Endodermal cell (in vitro differentiated cells): ENCODE measurements around the gene TPCN2. TPM values are rescaled to one million over a fixed set of nuclear protein-coding genes. Genes with fewer than 3 reads are reported as not detected.
A peak's percentile ranks its signal among the peaks of the same experiment; 100 is the strongest.

Source experiments
- DNase-seq: peaks from one replicate; pipeline ENCODE4 v3.0.0-alpha.2; 2017
- H3K27ac ChIP-seq: 2 replicates; pipeline ENCODE4 v1.5.1; 2013; ENCODE audit warnings: mild to moderate bottlenecking, low read depth, low read length, moderate library complexity
- H3K27me3 ChIP-seq: 2 replicates; pipeline ENCODE4 v1.6.1; 2013; ENCODE audit warnings: mild to moderate bottlenecking, low read length, moderate library complexity; ENCODE audit not compliant: insufficient read depth, control insufficient read depth, poor library complexity, severe bottlenecking
- H3K36me3 ChIP-seq: 2 replicates; pipeline ENCODE4 v1.7.0; 2013; ENCODE audit warnings: mild to moderate bottlenecking, low read length, moderate library complexity; ENCODE audit not compliant: control insufficient read depth, insufficient read depth
- H3K4me1 ChIP-seq: one replicate; pipeline ENCODE4 v1.7.0; 2013; ENCODE audit warnings: low read length; ENCODE audit not compliant: control insufficient read depth, insufficient read depth
- H3K4me3 ChIP-seq: 2 replicates; pipeline ENCODE4 v1.5.1; 2013; ENCODE audit warnings: mild to moderate bottlenecking, low read length, moderate library complexity
- H3K9ac ChIP-seq: 2 replicates; pipeline ENCODE4 v1.6.1; 2013; ENCODE audit warnings: mild to moderate bottlenecking, low read length, moderate library complexity; ENCODE audit not compliant: poor library complexity, severe bottlenecking; ENCODE audit errors: extremely low read depth
- H3K9me3 ChIP-seq: 2 replicates; pipeline ENCODE4 v1.6.1; 2013; ENCODE audit warnings: mild to moderate bottlenecking, low read length, moderate library complexity; ENCODE audit not compliant: control insufficient read depth
- H3K27ac Mint-ChIP-seq: 2 replicates; pipeline ENCODE4 v1.8.0; 2020; ENCODE audit warnings: mixed read lengths
- H3K27me3 Mint-ChIP-seq: 2 replicates; pipeline ENCODE4 v1.8.0; 2021; ENCODE audit warnings: mild to moderate bottlenecking, mixed read lengths; ENCODE audit not compliant: insufficient read depth
- H3K36me3 Mint-ChIP-seq: 2 replicates; pipeline ENCODE4 v1.8.0; 2020; ENCODE audit warnings: low read depth, mixed read lengths
- H3K4me1 Mint-ChIP-seq: 2 replicates; pipeline ENCODE4 v1.8.0; 2020; ENCODE audit warnings: mixed read lengths
- H3K4me3 Mint-ChIP-seq: 2 replicates; pipeline ENCODE4 v1.8.0; 2020; ENCODE audit warnings: mild to moderate bottlenecking, moderate library complexity, mixed read lengths
- H3K9me3 Mint-ChIP-seq: 2 replicates; pipeline ENCODE4 v1.8.0; 2020; ENCODE audit warnings: mild to moderate bottlenecking, mixed read lengths
- CTCF ChIP-seq: fragments of 200-600 bp; sonication (generic); conservative IDR thresholded peaks from 2 replicates; pipeline ENCODE4 v1.5.0; 2021; ENCODE audit warnings: antibody characterized with exemption, mild to moderate bottlenecking
- WGBS, 2 experiments: methylation state at CpG; one replicate each; pipeline versions ENCODE4 v1.1.5 to v1.1.7; 2013; ENCODE audit warnings: missing lambda C conversion rate in 2 of 2, mixed read lengths in 1 of 2; ENCODE audit not compliant: insufficient coverage in 1 of 2, insufficient read length in 1 of 2; 5-methylcytosine and 5-hydroxymethylcytosine counted together
- total RNA-seq, 2 donors: library from RNA; stranded (reverse); fragmentation: NEBNext Ultra II Directional in 1 of 2; extraction: Animal tissue kit (Norgen Biotek cat#: 25700) in 1 of 2; gene quantifications; 2 replicates in 1 of 2; 3 replicates in 1 of 2; pipeline ENCODE4 v1.2.1, GENCODE V29; 2021

Gene TPCN2
- total RNA-seq, 2 donors from 2014 or later: 20.7 to 27.9 TPM

GRCh38 chr11:69084371-69084770 lies 35.6 kb downstream of the TPCN2 start:
- no peak overlapping the region for H3K4me3 Mint-ChIP-seq
- 78 to 89% methylated on average over 4 to 15 of the region's 15 CpGs for WGBS, 2 experiments
- Histone ChIP-seq H3K4me1 (no peaks in the 10 kb centered on the region), H3K9me3 (no peaks in the 10 kb centered on the region), H3K9ac (no peak overlapping the region), H3K36me3 (peaks cover 16% of the 10 kb centered on the region), H3K27ac (no peak overlapping the region), H3K27me3 (no peaks in the 10 kb centered on the region), H3K4me3 (no peak overlapping the region)
- no peaks in the 10 kb centered on the region for H3K9me3 Mint-ChIP-seq
- H3K36me3 Mint-ChIP-seq: peaks cover 31% of the 10 kb centered on the region
- H3K4me1 Mint-ChIP-seq: no peaks in the 10 kb centered on the region
- no peaks in the 10 kb centered on the region for H3K27me3 Mint-ChIP-seq
- no peak for TF ChIP-seq CTCF
- no peak overlapping the region for H3K27ac Mint-ChIP-seq
- DNase-seq: no peak

- no peak overlapping the region for H3K4me3 Mint-ChIP-seq
- no peaks in the 10 kb centered on the region for H3K4me1 Mint-ChIP-seq
- no peak for TF ChIP-seq CTCF
- WGBS, 2 experiments: 92 to 94% methylated on average over 21 to 27 of the region's 27 CpGs
- DNase-seq: no peak
- no peaks in the 10 kb centered on the region for H3K9me3 Mint-ChIP-seq
- Histone ChIP-seq H3K9me3 (no peaks in the 10 kb centered on the region), H3K27ac (no peak overlapping the region), H3K4me3 (no peak overlapping the region), H3K4me1 (no peaks in the 10 kb centered on the region), H3K27me3 (no peaks in the 10 kb centered on the region), H3K9ac (no peak overlapping the region), H3K36me3 (peaks cover 23% of the 10 kb centered on the region)
- H3K27ac Mint-ChIP-seq: peak overlapping the region; percentile 58
- no peaks in the 10 kb centered on the region for H3K27me3 Mint-ChIP-seq
- H3K36me3 Mint-ChIP-seq: peaks cover 41% of the 10 kb centered on the region
Observed at GRCh38 chr11:69085490-69086095, 36.9 kb downstream of the TPCN2 start.

- peaks cover 42% of the 10 kb centered on the region for H3K36me3 Mint-ChIP-seq
- H3K27me3 Mint-ChIP-seq: no peaks in the 10 kb centered on the region
- Histone ChIP-seq H3K9ac (no peak overlapping the region), H3K27me3 (no peaks in the 10 kb centered on the region), H3K27ac (no peak overlapping the region), H3K36me3 (peaks cover 24% of the 10 kb centered on the region), H3K4me1 (no peaks in the 10 kb centered on the region), H3K4me3 (no peak overlapping the region), H3K9me3 (peaks cover 2% of the 10 kb centered on the region)
- WGBS, 2 experiments: 90% methylated on average over 17 to 28 of the region's 28 CpGs
- H3K4me1 Mint-ChIP-seq: no peaks in the 10 kb centered on the region
- H3K9me3 Mint-ChIP-seq: no peaks in the 10 kb centered on the region
- peak; percentile 38 for TF ChIP-seq CTCF
- H3K4me3 Mint-ChIP-seq: no peak overlapping the region
- DNase-seq: peak; percentile 75
- peak overlapping the region; percentile 32 for H3K27ac Mint-ChIP-seq
Observed at GRCh38 chr11:69086152-69087132, 37.7 kb downstream of the TPCN2 start.
